GM19467 (cell line): ENCODE data around the gene HOXC4.
A peak's percentile ranks its signal among the peaks of the same experiment; 100 is the strongest.
"Not testable (repeated sequence)": the region's sequence is repeated elsewhere in the genome, so short reads cannot be mapped to it uniquely, and the experiment has no call there.

Experiments used
- ATAC-seq: cut with Tn5 transposase; IDR thresholded peaks from one replicate; pipeline ENCODE4 v1.9.1; 2021; ENCODE audit warnings: mild to moderate bottlenecking, moderate library complexity; ENCODE audit not compliant: unreplicated experiment

Gene HOXC4

GRCh38 chr12:54053003-54053750 is 458 bp upstream of the HOXC4 start:
- ATAC-seq, result peak; percentile 51

- no peak for ATAC-seq
Observed at GRCh38 chr12:54054742-54055194, 1.1 kb downstream of the HOXC4 start.

- ATAC-seq, result no peak
Observed at GRCh38 chr12:54055552-54055951, 1.9 kb downstream of the HOXC4 start.

GRCh38 chr12:54056110-54056509 is 2.5 kb downstream of the HOXC4 start:
- no peak for ATAC-seq

GRCh38 chr12:54058128-54058768 is 4.6 kb downstream of the HOXC4 start:
- no peak for ATAC-seq

- no peak for ATAC-seq
Observed at GRCh38 chr12:54059668-54060067, 6.0 kb downstream of the HOXC4 start.

- ATAC-seq, result no peak
Observed at GRCh38 chr12:54060174-54060974, 6.7 kb downstream of the HOXC4 start.

- no peak for ATAC-seq
Observed at GRCh38 chr12:54060975-54061778, 7.5 kb downstream of the HOXC4 start.

GRCh38 chr12:54065677-54066076 is 12.0 kb downstream of the HOXC4 start:
- ATAC-seq, result no peak

- ATAC-seq, result no peak
Observed at GRCh38 chr12:54066408-54066807, 12.8 kb downstream of the HOXC4 start.

- no peak for ATAC-seq
Observed at GRCh38 chr12:54068418-54069070, 14.9 kb downstream of the HOXC4 start.

GRCh38 chr12:54071942-54072341 is 18.3 kb downstream of the HOXC4 start:
- no peak for ATAC-seq

- no peak for ATAC-seq
Observed at GRCh38 chr12:54074308-54074707, 20.7 kb downstream of the HOXC4 start.

GRCh38 chr12:54075409-54075808 is 21.8 kb downstream of the HOXC4 start:
- no peak for ATAC-seq

- ATAC-seq, result no peak
Observed at GRCh38 chr12:54075974-54076373, 22.3 kb downstream of the HOXC4 start.

- ATAC-seq, result not testable (repeated sequence)
Observed at GRCh38 chr12:54077843-54078242, 24.2 kb downstream of the HOXC4 start.

GRCh38 chr12:54079115-54079514 is 25.5 kb downstream of the HOXC4 start:
- not testable (repeated sequence) for ATAC-seq

GRCh38 chr12:54080008-54080924 is 26.6 kb downstream of the HOXC4 start:
- not testable (repeated sequence) for ATAC-seq

GRCh38 chr12:54081053-54081514 is 27.4 kb downstream of the HOXC4 start:
- not testable (repeated sequence) for ATAC-seq
